Glutamatergic neuron (in vitro differentiated cells): ENCODE measurements around the gene KIF11. TPM values are rescaled to one million over a fixed set of nuclear protein-coding genes. Genes with fewer than 3 reads are reported as not detected.
A peak's percentile ranks its signal among the peaks of the same experiment; 100 is the strongest.

Experiments used
- DNase-seq: peaks from one replicate; pipeline ENCODE4 v3.0.0; 2022
- H3K27ac Mint-ChIP-seq: one replicate; pipeline ENCODE4 v1.8.0; 2020; ENCODE audit warnings: mild to moderate bottlenecking, mixed read lengths, inconsistent platforms; ENCODE audit not compliant: unreplicated experiment
- H3K27me3 Mint-ChIP-seq: one replicate; pipeline ENCODE4 v1.8.0; 2020; ENCODE audit warnings: mild to moderate bottlenecking, moderate library complexity, mixed read lengths, inconsistent platforms; ENCODE audit not compliant: unreplicated experiment
- H3K36me3 Mint-ChIP-seq: one replicate; pipeline ENCODE4 v1.8.0; 2020; ENCODE audit warnings: mild to moderate bottlenecking, mixed read lengths, inconsistent platforms; ENCODE audit not compliant: unreplicated experiment
- H3K4me1 Mint-ChIP-seq: one replicate; pipeline ENCODE4 v1.8.0; 2020; ENCODE audit warnings: mild to moderate bottlenecking, low read depth, mixed read lengths, inconsistent platforms; ENCODE audit not compliant: unreplicated experiment
- H3K4me3 Mint-ChIP-seq: one replicate; pipeline ENCODE4 v1.8.0; 2020; ENCODE audit warnings: mild to moderate bottlenecking, mixed read lengths, inconsistent platforms; ENCODE audit not compliant: unreplicated experiment
- H3K9me3 Mint-ChIP-seq: one replicate; pipeline ENCODE4 v1.8.0; 2020; ENCODE audit warnings: mild to moderate bottlenecking, moderate library complexity, mixed read lengths, inconsistent platforms; ENCODE audit not compliant: unreplicated experiment
- CTCF ChIP-seq: fragments of 200-600 bp; sonication (generic); IDR thresholded peaks from one replicate; pipeline ENCODE4 v1.5.0; 2021; ENCODE audit not compliant: partially characterized antibody, unreplicated experiment
- total RNA-seq: library from RNA; stranded (reverse); fragmentation: NEBNext Ultra II Directional; extraction: Animal tissue kit (Norgen Biotek cat#: 25700); gene quantifications from one replicate; pipeline ENCODE4 v1.2.1, GENCODE V29; 2021; ENCODE audit not compliant: unreplicated experiment

KIF11 gene
- total RNA-seq, 1 donor from 2014 or later = 7.2 TPM

DNA sequence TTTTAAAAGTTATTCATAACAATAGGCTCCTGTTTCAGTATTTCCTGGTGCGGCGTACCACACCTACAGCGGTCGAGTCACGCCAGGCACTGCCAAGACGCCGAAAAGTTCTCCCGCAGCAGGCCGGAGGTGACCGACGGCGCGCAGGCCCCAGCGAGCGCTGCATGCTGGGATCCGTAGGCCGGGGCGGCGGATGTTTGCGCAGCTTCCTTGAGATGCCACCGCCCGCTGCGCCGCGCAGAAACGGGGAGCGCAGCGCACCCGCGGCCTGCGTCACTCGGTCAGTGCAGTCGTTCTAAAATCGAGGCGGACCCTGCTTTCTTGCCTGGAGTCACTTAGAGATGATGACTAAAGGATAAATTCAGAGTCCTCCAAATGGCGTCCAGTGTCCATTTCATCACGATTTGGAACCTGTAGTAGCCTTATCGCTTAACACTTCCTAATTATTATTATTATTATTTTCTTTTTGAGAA is 1.3 kb upstream of the KIF11 start:
- DNase-seq = peak; percentile 84
- no peak for TF ChIP-seq CTCF
- Mint-ChIP-seq H3K27ac (peak overlapping the region; percentile 85), H3K36me3 (no peaks in the 10 kb centered on the region), H3K4me1 (peaks cover 18% of the 10 kb centered on the region), H3K27me3 (peaks cover 6% of the 10 kb centered on the region), H3K9me3 (no peaks in the 10 kb centered on the region), H3K4me3 (peak overlapping the region; percentile 98)

GRCh38 chr10:92593619-92594588 is 974 bp downstream of the KIF11 start:
- no peak for TF ChIP-seq CTCF
- Mint-ChIP-seq H3K9me3 (no peaks in the 10 kb centered on the region), H3K27ac (peak overlapping the region; percentile 53), H3K36me3 (no peaks in the 10 kb centered on the region), H3K4me1 (peaks cover 18% of the 10 kb centered on the region), H3K27me3 (peaks cover 6% of the 10 kb centered on the region), H3K4me3 (peak overlapping the region; percentile 98)
- DNase-seq = no peak

- no peak for TF ChIP-seq CTCF
- DNase-seq = no peak
- H3K27ac Mint-ChIP-seq = no peak overlapping the region
- no peaks in the 10 kb centered on the region for H3K36me3 Mint-ChIP-seq
- H3K27me3 Mint-ChIP-seq = peaks cover 6% of the 10 kb centered on the region
- peaks cover 15% of the 10 kb centered on the region for H3K4me1 Mint-ChIP-seq
- H3K4me3 Mint-ChIP-seq = no peak overlapping the region
- H3K9me3 Mint-ChIP-seq = no peaks in the 10 kb centered on the region
Measured at GRCh38 chr10:92595505-92595904, 2.6 kb downstream of the KIF11 start.

GRCh38 chr10:92598321-92598720 is 5.4 kb downstream of the KIF11 start:
- Mint-ChIP-seq H3K36me3 (no peaks in the 10 kb centered on the region), H3K27ac (no peak overlapping the region), H3K4me3 (no peak overlapping the region), H3K4me1 (peaks cover 3% of the 10 kb centered on the region), H3K9me3 (no peaks in the 10 kb centered on the region), H3K27me3 (peaks cover 1% of the 10 kb centered on the region)
- no peak for TF ChIP-seq CTCF
- no peak for DNase-seq

DNA sequence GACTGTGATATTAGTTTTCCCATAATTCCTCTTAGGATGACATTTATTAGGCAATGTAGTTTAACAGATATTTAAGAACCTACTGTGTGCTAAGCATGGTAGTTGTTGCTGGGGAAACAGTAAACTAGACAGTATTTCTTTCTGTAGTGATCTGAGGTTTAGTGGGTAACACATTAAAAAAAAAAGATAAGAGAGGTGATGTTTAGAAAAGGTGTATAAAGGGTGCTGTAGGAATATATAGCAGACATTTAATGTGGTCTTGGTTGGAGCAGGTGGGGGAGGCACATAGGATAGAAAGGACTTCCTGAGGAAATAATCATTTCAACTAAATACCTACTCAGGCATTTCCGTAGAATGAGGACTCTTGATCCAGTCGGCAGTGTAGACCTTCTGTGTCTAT is 11.9 kb downstream of the KIF11 start:
- Mint-ChIP-seq H3K9me3 (no peaks in the 10 kb centered on the region), H3K4me1 (no peaks in the 10 kb centered on the region), H3K4me3 (no peak overlapping the region), H3K36me3 (no peaks in the 10 kb centered on the region), H3K27me3 (peaks cover 3% of the 10 kb centered on the region), H3K27ac (no peak overlapping the region)
- no peak for TF ChIP-seq CTCF
- no peak for DNase-seq
